IMR-90 (cell line): Measurements from ENCODE around the gene PACS1. TPM values are rescaled to one million over a fixed set of nuclear protein-coding genes. Genes with fewer than 3 reads are reported as not detected.

Source experiments
- ATAC-seq: fragments of 200-7000 bp; cut with Tn5 transposase; 2 replicates; pipeline ENCODE4 v1.9.1; 2020; ENCODE audit warnings: low read depth, mild to moderate bottlenecking, moderate library complexity
- BruUV-seq: library from RNA; stranded (reverse); fragments of 400-500 nt; replicated peaks from 2 replicates; lab custom pipeline; 2021; lab: Mats Ljungman, UMichigan
- CTCF ChIA-PET: fragments of 300-600 bp; formaldehyde crosslinking; extraction: SDS; loops from one replicate; lab custom pipeline; 2021; ENCODE audit warnings: antibody characterized with exemption; lab: Yijun Ruan, JAX
- POLR2A ChIA-PET: fragments of 300-600 bp; sonication (Branson Sonifier 250); formaldehyde crosslinking; loops from one replicate; lab custom pipeline; 2022; ENCODE audit warnings: antibody characterized with exemption; ENCODE audit not compliant: unreplicated experiment; lab: Charles Lee
- DNase-seq: peaks from one replicate; pipeline ENCODE4 v3.0.0; 2013
- H2AFZ ChIP-seq: replicated peaks from 2 replicates; pipeline ENCODE3; 2013; ENCODE audit warnings: low read length, mild to moderate bottlenecking; ENCODE audit not compliant: poor library complexity
- H2AK5ac ChIP-seq: 2 replicates; pipeline ENCODE4 v1.6.1; 2013; ENCODE audit warnings: low read depth, low read length, inconsistent platforms
- H2AK9ac ChIP-seq: replicated peaks from 2 replicates; pipeline ENCODE3; 2013; ENCODE audit warnings: mild to moderate bottlenecking, low read depth, low read length, moderate library complexity; ENCODE audit not compliant: poor library complexity
- H2BK120ac ChIP-seq: 2 replicates; pipeline ENCODE4 v1.6.1; 2013; ENCODE audit warnings: low read depth, low read length, inconsistent platforms
- H2BK15ac ChIP-seq: 3 replicates; pipeline ENCODE4 v1.6.1; 2013; ENCODE audit warnings: low read depth, low read length, inconsistent platforms
- H2BK20ac ChIP-seq: 2 replicates; pipeline ENCODE4 v1.6.1; 2013; ENCODE audit warnings: low read depth, mild to moderate bottlenecking, inconsistent platforms, low read length, moderate library complexity
- H2BK5ac ChIP-seq: 2 replicates; pipeline ENCODE4 v1.6.1; 2013; ENCODE audit warnings: mild to moderate bottlenecking, low read depth, low read length, inconsistent platforms; ENCODE audit not compliant: poor library complexity, severe bottlenecking
- H3K14ac ChIP-seq: replicated peaks from 2 replicates; pipeline ENCODE4 v1.6.1; 2013; ENCODE audit warnings: low read depth, low read length, inconsistent platforms
- H3K18ac ChIP-seq: 2 replicates; pipeline ENCODE4 v1.6.1; 2013; ENCODE audit warnings: low read depth, low read length, control low read depth
- H3K23ac ChIP-seq: 2 replicates; pipeline ENCODE4 v1.6.1; 2013; ENCODE audit warnings: low read depth, low read length, inconsistent platforms
- H3K27ac ChIP-seq: 2 replicates; pipeline ENCODE4 v1.5.1; 2013; ENCODE audit warnings: mild to moderate bottlenecking, control low read depth, low read length; ENCODE audit not compliant: insufficient read depth
- H3K27me3 ChIP-seq: 2 replicates; pipeline ENCODE4 v1.6.1; 2013; ENCODE audit warnings: low read length; ENCODE audit not compliant: control insufficient read depth, insufficient read depth
- H3K36me3 ChIP-seq: 2 replicates; pipeline ENCODE4 v1.6.1; 2013; ENCODE audit warnings: low read length, mixed read lengths; ENCODE audit not compliant: control insufficient read depth, insufficient read depth
- H3K4ac ChIP-seq: 2 replicates; pipeline ENCODE4 v1.6.1; 2013; ENCODE audit warnings: low read depth, low read length, inconsistent platforms
- H3K4me1 ChIP-seq: 2 replicates; pipeline ENCODE4 v1.6.1; 2013; ENCODE audit warnings: low read length, mixed read lengths; ENCODE audit not compliant: control insufficient read depth, insufficient read depth
- H3K4me2 ChIP-seq: 2 replicates; pipeline ENCODE4 v1.6.1; 2013; ENCODE audit warnings: low read depth, mild to moderate bottlenecking, control low read depth, low read length, moderate library complexity
- H3K4me3 ChIP-seq: 2 replicates; pipeline ENCODE4 v1.5.1; 2013; ENCODE audit warnings: low read depth, mild to moderate bottlenecking, control low read depth, low read length, moderate library complexity; ENCODE audit not compliant: insufficient read depth
- H3K56ac ChIP-seq: 2 replicates; pipeline ENCODE4 v1.6.1; 2013; ENCODE audit warnings: low read length, inconsistent platforms; ENCODE audit not compliant: insufficient read depth; ENCODE audit errors: extremely low read depth
- H3K79me1 ChIP-seq, 2 experiments: 2 replicates each; pipeline ENCODE4 v1.6.1; 2013; ENCODE audit warnings: low read length in 2 of 2, inconsistent platforms in 1 of 2, low read depth in 1 of 2
- H3K9ac ChIP-seq: 2 replicates; pipeline ENCODE4 v1.6.1; 2013; ENCODE audit warnings: low read depth, low read length, control low read depth
- H3K9me1 ChIP-seq: 2 replicates; pipeline ENCODE4 v1.6.1; 2013; ENCODE audit warnings: low read length, inconsistent platforms; ENCODE audit not compliant: insufficient read depth
- H3K9me3 ChIP-seq: 2 replicates; pipeline ENCODE4 v1.6.1; 2013; ENCODE audit warnings: low read length; ENCODE audit not compliant: control insufficient read depth, insufficient read depth
- H4K20me1 ChIP-seq: 2 replicates; pipeline ENCODE4 v1.6.1; 2013; ENCODE audit warnings: low read length, inconsistent platforms; ENCODE audit not compliant: insufficient read depth
- H4K5ac ChIP-seq: 2 replicates; pipeline ENCODE4 v1.6.1; 2013; ENCODE audit warnings: mild to moderate bottlenecking, low read depth, low read length, control low read depth
- H4K8ac ChIP-seq, 2 experiments: 2 replicates each; pipeline ENCODE4 v1.6.1; 2013; ENCODE audit warnings: low read depth in 2 of 2, low read length in 2 of 2, control low read depth in 1 of 2, inconsistent platforms in 1 of 2
- H4K91ac ChIP-seq: 2 replicates; pipeline ENCODE4 v1.6.1; 2013; ENCODE audit warnings: low read depth, low read length, inconsistent platforms; ENCODE audit not compliant: insufficient read depth
- MAZ ChIP-seq: IDR thresholded peaks from 2 replicates; pipeline ENCODE4 v1.6.1; 2012; ENCODE audit warnings: low read depth, mild to moderate bottlenecking, low read length, improper control_type of control experiment, moderate library complexity, borderline replicate concordance
- NFE2L2 ChIP-seq: fragments of 150-350 bp; IDR thresholded peaks from 2 replicates; pipeline ENCODE4 v1.6.1; 2016; ENCODE audit warnings: low read depth, mild to moderate bottlenecking, low read length
- POLR2A ChIP-seq: IDR thresholded peaks from 2 replicates; pipeline ENCODE4 v1.6.1; 2012; ENCODE audit warnings: mild to moderate bottlenecking, low read depth, low read length
- WGBS, 2 experiments: methylation state at CpG; one replicate each; pipeline versions ENCODE4 v1.1.5 to v1.1.7; 2013; ENCODE audit warnings: missing lambda C conversion rate in 2 of 2; ENCODE audit not compliant: insufficient read length in 1 of 2; ENCODE audit errors: extremely low coverage in 2 of 2; 5-methylcytosine and 5-hydroxymethylcytosine counted together
- dilution Hi-C: fragments of 300-500 bp; cut with HindIII; formaldehyde crosslinking; loops from one replicate; pipeline ENCODE4 v1.14.3; 2018; ENCODE audit warnings: low sequenced_read_pairs; ENCODE audit not compliant: unreplicated experiment
- in situ Hi-C: fragments of 300-500 bp; cut with MboI; formaldehyde crosslinking; loops from 3 replicates; pipeline ENCODE4 v1.14.3; 2019; ENCODE audit warnings: low sequenced_read_pairs, inconsistent platforms, mixed read lengths
- intact Hi-C: fragments of 100-400 bp; cut with micrococcal nuclease; formaldehyde crosslinking; loops from 2 replicates; pipeline ENCODE4 v1.10.0; 2022
- polyA plus RNA-seq, 3 experiments: library from polyadenylated mRNA; depleted of rRNA; stranded (reverse); fragments of >200 nt; gene quantifications; 2 replicates each; pipeline ENCODE4 v1.2.3, GENCODE V29; 2012; ENCODE audit warnings: low replicate concordance in 1 of 3
- total RNA-seq: library from RNA; depleted of rRNA; stranded (reverse); fragments of >200 nt; gene quantifications from 2 replicates; pipeline ENCODE4 v1.2.3, GENCODE V29; 2012

The PACS1 gene
- total and polyA plus RNA-seq, 2 of the 4 experiments (the other 2 are of a cell fraction), result 7.3 to 32.0 TPM

DNA sequence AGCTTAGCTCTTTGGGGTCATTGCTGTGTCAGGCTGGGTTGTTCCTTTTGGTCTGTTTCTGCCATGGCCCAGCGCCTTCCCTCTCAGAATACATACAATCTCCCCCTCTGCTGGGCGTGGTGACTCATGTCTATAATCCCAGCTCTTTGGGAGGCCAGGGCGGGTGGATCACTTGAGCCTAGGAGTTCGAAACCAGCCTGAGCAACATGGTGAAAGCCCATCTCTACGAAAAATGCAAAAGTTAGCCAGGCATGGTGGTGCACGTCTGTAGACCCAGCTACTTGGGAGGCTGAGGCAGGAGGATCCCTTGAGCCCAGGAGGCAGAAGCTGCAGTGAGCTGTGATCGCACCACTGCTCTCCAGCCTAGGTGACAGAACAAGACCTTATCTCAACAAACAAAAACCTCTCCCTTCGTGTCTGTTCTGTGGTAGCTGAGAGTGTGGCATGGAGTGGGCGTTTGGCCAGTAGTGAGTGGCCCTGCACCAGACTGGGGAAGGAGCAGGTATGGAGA is 151.7 kb downstream of the PACS1 start:
- in situ Hi-C loops, result no loop called here
- BruUV-seq, result no TSS peak
- H3K27me3 ChIP-seq, result no peaks in the 10 kb centered on the region
- H4K20me1 ChIP-seq, result peaks cover 7% of the 10 kb centered on the region
- H2AK5ac ChIP-seq, result no peak overlapping the region
- peaks cover 0 to 2% of the 10 kb centered on the region in 2 experiments; a peak in 1 of 4 replicates for H3K79me1 ChIP-seq
- H3K9ac ChIP-seq, result no peak overlapping the region
- no peaks in the 10 kb centered on the region for H3K4me1 ChIP-seq
- H2BK5ac ChIP-seq, result no peak overlapping the region
- no peak overlapping the region for H3K18ac ChIP-seq
- H3K4ac ChIP-seq, result no peak overlapping the region
- intact Hi-C loops, result loop anchor here (1.0 to 2.0 kb wide), 4 partner anchors 37 to 115 kb away; partner anchors contain the start of genes RIN1 and YIF1A
- DNase-seq, result peak; percentile 24
- H3K56ac ChIP-seq, result no peak overlapping the region
- no peak overlapping the region for H3K4me3 ChIP-seq
- CTCF ChIA-PET, result interaction anchor here (0.5 to 1.5 kb wide), 7 partner anchors 8 to 179 kb away, joined by 3 to 9 read pairs (median 4); no protein-coding TSS in a partner anchor
- H3K9me3 ChIP-seq, result no peaks in the 10 kb centered on the region
- no peak overlapping the region for H4K5ac ChIP-seq
- TF ChIP-seq POLR2A, result no peak
- no peak for TF ChIP-seq MAZ
- TF ChIP-seq NFE2L2, result no peak
- H3K14ac ChIP-seq, result no peak overlapping the region
- H3K4me2 ChIP-seq, result no peak overlapping the region
- no peaks in the 10 kb centered on the region; the same call in 1 of the 2 replicates for H3K9me1 ChIP-seq
- 67% methylated on average over 1 of the region's 9 CpGs; no CpG with 5 or more reads in 1 of the 2 experiments for WGBS, 2 experiments
- no peak overlapping the region for H2BK15ac ChIP-seq
- H2AFZ ChIP-seq, result no peak overlapping the region
- no peak overlapping the region for H3K23ac ChIP-seq
- H2AK9ac ChIP-seq, result no peak overlapping the region
- dilution Hi-C loops, result no loop called here
- H2BK120ac ChIP-seq, result no peak overlapping the region
- no peak for ATAC-seq
- POLR2A ChIA-PET, result no interaction called here
- no peak overlapping the region for H4K8ac ChIP-seq
- no peak overlapping the region for H3K27ac ChIP-seq
- H4K91ac ChIP-seq, result no peak overlapping the region
- peaks cover 46% of the 10 kb centered on the region for H3K36me3 ChIP-seq
- H2BK20ac ChIP-seq, result no peak overlapping the region
